GM19452 (cell line): Measurements from ENCODE around the gene EVA1C.
"Not testable (repeated sequence)": the region's sequence is repeated elsewhere in the genome, so short reads cannot be mapped to it uniquely, and the experiment has no call there.

Source experiments
- ATAC-seq: cut with Tn5 transposase; IDR thresholded peaks from one replicate; pipeline ENCODE4 v1.9.1; 2021; ENCODE audit not compliant: unreplicated experiment

EVA1C gene

GRCh38 chr21:32424191-32424535, 11.7 kb downstream of the EVA1C start:
- no peak for ATAC-seq

GRCh38 chr21:32424674-32425073, 12.2 kb downstream of the EVA1C start:
- ATAC-seq = no peak

- ATAC-seq = no peak
Measured at GRCh38 chr21:32425628-32426027, 13.1 kb downstream of the EVA1C start.

GRCh38 chr21:32426066-32426465, 13.6 kb downstream of the EVA1C start:
- ATAC-seq = no peak

GRCh38 chr21:32426592-32427051, 14.1 kb downstream of the EVA1C start:
- ATAC-seq = no peak

- ATAC-seq = no peak
Measured at GRCh38 chr21:32427958-32428623, 15.6 kb downstream of the EVA1C start.

GRCh38 chr21:32432982-32433660, 20.6 kb downstream of the EVA1C start:
- not testable (repeated sequence) for ATAC-seq

GRCh38 chr21:32437729-32438128, 25.2 kb downstream of the EVA1C start:
- ATAC-seq = no peak

GRCh38 chr21:32442566-32443318, 30.2 kb downstream of the EVA1C start:
- ATAC-seq = no peak

GRCh38 chr21:32445101-32445500, 32.6 kb downstream of the EVA1C start:
- no peak for ATAC-seq

GRCh38 chr21:32446440-32446839, 33.9 kb downstream of the EVA1C start:
- not testable (repeated sequence) for ATAC-seq

GRCh38 chr21:32447224-32447623, 34.7 kb downstream of the EVA1C start:
- ATAC-seq = no peak

GRCh38 chr21:32448803-32449594, 36.5 kb downstream of the EVA1C start:
- ATAC-seq = no peak

GRCh38 chr21:32450881-32451701, 38.6 kb downstream of the EVA1C start:
- ATAC-seq = not testable (repeated sequence)

GRCh38 chr21:32452191-32452590, 39.7 kb downstream of the EVA1C start:
- ATAC-seq = not testable (repeated sequence)

GRCh38 chr21:32452641-32453040, 40.1 kb downstream of the EVA1C start:
- ATAC-seq = no peak

GRCh38 chr21:32455548-32455947, 43.0 kb downstream of the EVA1C start:
- no peak for ATAC-seq

GRCh38 chr21:32456497-32456918, 44.0 kb downstream of the EVA1C start:
- no peak for ATAC-seq

GRCh38 chr21:32457360-32457840, 44.9 kb downstream of the EVA1C start:
- no peak for ATAC-seq

GRCh38 chr21:32457962-32458361, 45.5 kb downstream of the EVA1C start:
- no peak for ATAC-seq
